HEK293T (cell line): ENCODE measurements around the gene PPM1K.
A peak's percentile ranks its signal among the peaks of the same experiment; 100 is the strongest.

Experiments used
- CTCF ChIA-PET: fragments of 350-600 bp; formaldehyde crosslinking; extraction: SDS; loops from one replicate; lab custom pipeline; 2021; ENCODE audit warnings: antibody characterized with exemption, inconsistent platforms; lab: Yijun Ruan, JAX
- POLR2A ChIA-PET: fragments of 350-600 bp; formaldehyde crosslinking; extraction: SDS; loops from one replicate; lab custom pipeline; 2020; ENCODE audit warnings: antibody characterized with exemption, inconsistent platforms; lab: Yijun Ruan, JAX
- DNase-seq: peaks from one replicate; pipeline ENCODE4 v3.0.0; 2012; ENCODE audit warnings: mixed read lengths; ENCODE audit errors: extremely low spot score
- ARNT ChIP-seq: fragments of 450-650 bp; IDR thresholded peaks from 2 replicates; pipeline ENCODE4 v1.6.1; 2017; ENCODE audit warnings: mild to moderate bottlenecking
- BHLHE40 ChIP-seq: fragments of 450-650 bp; IDR thresholded peaks from 2 replicates; pipeline ENCODE4 v1.6.1; 2016; ENCODE audit warnings: mild to moderate bottlenecking, moderate library complexity, borderline replicate concordance
- CTBP1 ChIP-seq: fragments of 450-650 bp; IDR thresholded peaks from 2 replicates; pipeline ENCODE4 v1.6.1; 2016; ENCODE audit warnings: borderline replicate concordance
- ELF4 ChIP-seq: fragments of 450-650 bp; IDR thresholded peaks from 2 replicates; pipeline ENCODE4 v1.6.1; 2017; ENCODE audit warnings: antibody characterized with exemption
- FOXA1 ChIP-seq: fragments of 450-650 bp; IDR thresholded peaks from 2 replicates; pipeline ENCODE4 v1.6.1; 2016; ENCODE audit warnings: mild to moderate bottlenecking
- FOXK2 ChIP-seq: fragments of 450-650 bp; IDR thresholded peaks from 2 replicates; pipeline ENCODE4 v1.6.1; 2016; ENCODE audit warnings: mild to moderate bottlenecking
- FOXM1 ChIP-seq: fragments of 450-650 bp; IDR thresholded peaks from 2 replicates; pipeline ENCODE4 v1.6.1; 2017; ENCODE audit warnings: mild to moderate bottlenecking, borderline replicate concordance
- HDGF ChIP-seq: fragments of 450-650 bp; IDR thresholded peaks from 2 replicates; pipeline ENCODE4 v1.6.1; 2017; ENCODE audit warnings: antibody characterized with exemption, borderline replicate concordance
- L3MBTL2 ChIP-seq: fragments of 450-650 bp; conservative IDR thresholded peaks from 2 replicates; pipeline ENCODE4 v1.6.1; 2016; ENCODE audit warnings: mild to moderate bottlenecking
- LEF1 ChIP-seq: fragments of 450-650 bp; IDR thresholded peaks from 2 replicates; pipeline ENCODE4 v1.6.1; 2017; ENCODE audit warnings: mild to moderate bottlenecking, borderline replicate concordance
- NFRKB ChIP-seq: fragments of 450-650 bp; IDR thresholded peaks from 2 replicates; pipeline ENCODE4 v1.6.1; 2016; ENCODE audit warnings: mild to moderate bottlenecking, moderate library complexity
- PKNOX1 ChIP-seq: fragments of 450-650 bp; IDR thresholded peaks from 2 replicates; pipeline ENCODE4 v1.6.1; 2016
- SP1 ChIP-seq: fragments of 450-650 bp; IDR thresholded peaks from 2 replicates; pipeline ENCODE4 v1.6.1; 2017
- SUZ12 ChIP-seq: fragments of 450-650 bp; IDR thresholded peaks from 2 replicates; pipeline ENCODE4 v1.6.1; 2016; ENCODE audit warnings: mild to moderate bottlenecking
- TARDBP ChIP-seq: fragments of 450-650 bp; IDR thresholded peaks from 2 replicates; pipeline ENCODE4 v1.6.1; 2016
- ZNF384 ChIP-seq: fragments of 450-650 bp; IDR thresholded peaks from 2 replicates; pipeline ENCODE4 v1.6.1; 2016

The PPM1K gene

GRCh38 chr4:88216395-88216794 is 68.0 kb downstream of the PPM1K start:
- ChIA-PET CTCF (interaction anchor here (0.6 to 1.6 kb wide), 5 partner anchors 183 to 367 kb away, joined by 3 to 11 read pairs (median 3); no protein-coding TSS in a partner anchor), POLR2A (no interaction called here)
- TF ChIP-seq L3MBTL2, result no peak
- no peak for DNase-seq

GRCh38 chr4:88215351-88215750 is 69.0 kb downstream of the PPM1K start:
- TF ChIP-seq NFRKB (no peak), SUZ12 (no peak), SP1 (no peak), BHLHE40 (no peak), ELF4 (no peak), TARDBP (no peak), LEF1 (no peak), CTBP1 (no peak), HDGF (no peak), FOXM1 (no peak), FOXA1 (no peak), L3MBTL2 (no peak), ARNT (no peak), FOXK2 (no peak), ZNF384 (no peak), PKNOX1 (no peak)
- ChIA-PET CTCF (interaction anchor here (1.2 to 1.6 kb wide), 2 partner anchors 299 to 301 kb away, joined by 3 to 11 read pairs; no protein-coding TSS in a partner anchor), POLR2A (no interaction called here)
- DNase-seq, result no peak

GRCh38 chr4:88212253-88212561 is 72.2 kb downstream of the PPM1K start:
- ChIA-PET CTCF (interaction anchor here (0.7 to 3.1 kb wide), 13 partner anchors 10 to 363 kb away, joined by 3 to 23 read pairs (median 4); no protein-coding TSS in a partner anchor), POLR2A (no interaction called here)

GRCh38 chr4:88211473-88212252 is 72.7 kb downstream of the PPM1K start:
- POLR2A ChIA-PET, result no interaction called here
- CTCF ChIA-PET, result interaction anchor here (0.7 to 3.1 kb wide), 14 partner anchors 9 to 362 kb away, joined by 3 to 23 read pairs (median 4); no protein-coding TSS in a partner anchor
- peak; percentile 49 for DNase-seq
- TF ChIP-seq FOXM1 (no peak), HDGF (no peak), L3MBTL2 (no peak), TARDBP (no peak), BHLHE40 (no peak), SUZ12 (no peak), ZNF384 (no peak), FOXA1 (no peak), ELF4 (no peak), CTBP1 (no peak), ARNT (no peak), FOXK2 (no peak), PKNOX1 (no peak), LEF1 (no peak), SP1 (no peak), NFRKB (no peak)

More at GRCh38 chr4:88212253-88212561, 72.2 kb downstream of the PPM1K start:
- no peak for DNase-seq
- TF ChIP-seq TARDBP (no peak), ZNF384 (no peak), SUZ12 (no peak), SP1 (no peak), FOXM1 (no peak), LEF1 (no peak), CTBP1 (no peak)

- DNase-seq, result no peak
- POLR2A ChIA-PET, result no interaction called here
- CTCF ChIA-PET, result interaction anchor here (1.9 kb wide), 1 partner anchor 175 kb away, joined by 6 read pairs; no protein-coding TSS in a partner anchor
- TF ChIP-seq LEF1 (no peak), L3MBTL2 (no peak), PKNOX1 (no peak), SUZ12 (no peak), CTBP1 (no peak), NFRKB (no peak), ARNT (no peak), FOXA1 (no peak), ZNF384 (no peak), SP1 (no peak), BHLHE40 (no peak), HDGF (no peak), TARDBP (no peak), ELF4 (no peak), FOXK2 (no peak), FOXM1 (no peak)
Observed at GRCh38 chr4:88208156-88208555, 76.2 kb downstream of the PPM1K start.
